GM10847 (cell line): ENCODE measurements around the gene JAM3.

ENCODE experiments used
- POLR2A ChIP-seq: IDR thresholded peaks from 2 replicates; pipeline ENCODE4 v1.6.1; 2011; ENCODE audit not compliant: insufficient read length; ENCODE audit errors: extremely low read depth

The JAM3 gene

GRCh38 chr11:134158023-134158422 lies 89.2 kb downstream of the JAM3 start:
- TF ChIP-seq POLR2A: no peak

- no peak for TF ChIP-seq POLR2A
These were observed 90.8 kb downstream of the JAM3 start for GRCh38 chr11:134159652-134160051.

GRCh38 chr11:134164490-134165370 lies 95.9 kb downstream of the JAM3 start:
- TF ChIP-seq POLR2A: no peak

- TF ChIP-seq POLR2A: no peak
These were observed 101.5 kb downstream of the JAM3 start for GRCh38 chr11:134170177-134170918.

- no peak for TF ChIP-seq POLR2A
These were observed 102.0 kb downstream of the JAM3 start for GRCh38 chr11:134170919-134171281.

GRCh38 chr11:134171951-134172350 lies 103.1 kb downstream of the JAM3 start:
- TF ChIP-seq POLR2A: no peak

GRCh38 chr11:134173296-134173695 lies 104.4 kb downstream of the JAM3 start:
- no peak for TF ChIP-seq POLR2A

GRCh38 chr11:134176284-134176683 lies 107.4 kb downstream of the JAM3 start:
- TF ChIP-seq POLR2A: no peak

GRCh38 chr11:134178032-134178674 lies 109.3 kb downstream of the JAM3 start:
- TF ChIP-seq POLR2A: no peak

- no peak for TF ChIP-seq POLR2A
These were observed 112.8 kb downstream of the JAM3 start for GRCh38 chr11:134181707-134182106.

- TF ChIP-seq POLR2A: no peak
These were observed 127.9 kb downstream of the JAM3 start for GRCh38 chr11:134196756-134197155.

- no peak for TF ChIP-seq POLR2A
These were observed 130.7 kb downstream of the JAM3 start for GRCh38 chr11:134199531-134199930.

GRCh38 chr11:134200688-134201087 lies 131.8 kb downstream of the JAM3 start:
- no peak for TF ChIP-seq POLR2A
